MV-4-11 (cell line): Measurements from ENCODE around the gene PHAF1.

Source experiments
- DNase-seq: peaks from one replicate; lab custom pipeline; 2025; lab: John Stamatoyannopoulos, UW

PHAF1 gene

GRCh38 chr16:67180166-67180565 lies 70.4 kb downstream of the PHAF1 start:
- no peak for DNase-seq

GRCh38 chr16:67181346-67181745 lies 71.6 kb downstream of the PHAF1 start:
- DNase-seq, result no peak

- DNase-seq, result no peak
These were observed 72.5 kb downstream of the PHAF1 start for GRCh38 chr16:67182288-67182687.

- no peak for DNase-seq
These were observed 73.5 kb downstream of the PHAF1 start for GRCh38 chr16:67183284-67183626.

- peak; percentile 97 for DNase-seq
These were observed 74.1 kb downstream of the PHAF1 start, which contains the start of gene MATCAP1 for GRCh38 chr16:67183627-67184452. TSS of gene MATCAP1 (minus strand) at chr16:67183963. CDS start at chr16:67180610, 3,353 bp downstream.

GRCh38 chr16:67184453-67184994 lies 74.8 kb downstream of the PHAF1 start:
- DNase-seq, result no peak

GRCh38 chr16:67184995-67185650 lies 75.4 kb downstream of the PHAF1 start:
- peak; percentile 77 for DNase-seq

- DNase-seq, result no peak
These were observed 76.0 kb downstream of the PHAF1 start for GRCh38 chr16:67185651-67186134.

- no peak for DNase-seq
These were observed 76.8 kb downstream of the PHAF1 start for GRCh38 chr16:67186550-67186950.

GRCh38 chr16:67187175-67187890 lies 77.6 kb downstream of the PHAF1 start:
- no peak for DNase-seq

- no peak for DNase-seq
These were observed 78.6 kb downstream of the PHAF1 start for GRCh38 chr16:67188323-67188722.

GRCh38 chr16:67188798-67189197 lies 79.1 kb downstream of the PHAF1 start:
- DNase-seq, result no peak

- no peak for DNase-seq
These were observed 80.3 kb downstream of the PHAF1 start, which contains the start of gene EXOC3L1 for GRCh38 chr16:67190041-67190440. TSS of gene EXOC3L1 (minus strand) at chr16:67190136. CDS start at chr16:67189676, 460 bp downstream.

GRCh38 chr16:67190448-67191399 lies 81.0 kb downstream of the PHAF1 start:
- no peak for DNase-seq

GRCh38 chr16:67191411-67191994 lies 81.8 kb downstream of the PHAF1 start:
- no peak for DNase-seq

- DNase-seq, result peak; percentile 88
These were observed 82.4 kb downstream of the PHAF1 start, which contains the start of gene E2F4 for GRCh38 chr16:67191995-67192681. TSS of gene E2F4 (plus strand) at chr16:67192155. CDS start at chr16:67192228, 73 bp downstream.

GRCh38 chr16:67192781-67193361 lies 83.1 kb downstream of the PHAF1 start:
- no peak for DNase-seq

GRCh38 chr16:67193536-67193935 lies 83.8 kb downstream of the PHAF1 start:
- DNase-seq, result no peak

GRCh38 chr16:67194260-67194659 lies 84.5 kb downstream of the PHAF1 start:
- no peak for DNase-seq

- DNase-seq, result no peak
These were observed 85.9 kb downstream of the PHAF1 start for GRCh38 chr16:67195676-67196075.
